Keratinocyte (primary cell): Measurements from ENCODE around the gene DNAJC17. TPM values are rescaled to one million over a fixed set of nuclear protein-coding genes. Genes with fewer than 3 reads are reported as not detected.

Experiments used
- DNase-seq: peaks from one replicate; pipeline ENCODE4 v3.0.0-alpha.2; 2011; ENCODE audit warnings: low read depth, missing footprints, low spot score
- FAIRE-seq: peaks from 2 replicates; lab custom pipeline; 2011; peaks lifted over from hg19 to GRCh38; lab: Jason Lieb, UNC
- H2AFZ ChIP-seq: 2 replicates; pipeline ENCODE4 v1.6.0; 2012; ENCODE audit warnings: low read length, control low read depth, inconsistent platforms; ENCODE audit not compliant: control insufficient read depth
- H3K27ac ChIP-seq: 2 replicates; pipeline ENCODE4 v1.5.1; 2011; ENCODE audit warnings: low read length; ENCODE audit not compliant: control insufficient read depth, insufficient read depth
- H3K27me3 ChIP-seq: 3 replicates; pipeline ENCODE4 v1.6.0; 2011; ENCODE audit warnings: low read length; ENCODE audit not compliant: control insufficient read depth, insufficient read depth; ENCODE audit errors: extremely low read depth
- H3K36me3 ChIP-seq, 2 experiments: 2 replicates in 1 of 2; 3 replicates in 1 of 2; pipeline ENCODE4 v1.5.1; 2011; ENCODE audit warnings: low read length in 2 of 2, mild to moderate bottlenecking in 1 of 2; ENCODE audit not compliant: control insufficient read depth in 2 of 2, insufficient read depth in 2 of 2; ENCODE audit errors: extremely low read depth in 1 of 2
- H3K4me1 ChIP-seq: 3 replicates; pipeline ENCODE4 v1.5.1; 2011; ENCODE audit warnings: low read length; ENCODE audit not compliant: control insufficient read depth, insufficient read depth; ENCODE audit errors: extremely low read depth
- H3K4me2 ChIP-seq: 3 replicates; pipeline ENCODE4 v1.6.0; 2011; ENCODE audit warnings: low read depth, low read length; ENCODE audit not compliant: control insufficient read depth, insufficient read depth; ENCODE audit errors: extremely low read depth
- H3K4me3 ChIP-seq, 3 experiments: fragments of 200-600 bp in 1 of 3; sonication (generic) in 1 of 3; 2 replicates in 2 of 3; 3 replicates in 1 of 3; pipeline ENCODE4 v1.5.1; 2011 to 2016; ENCODE audit warnings: low read length in 3 of 3, mild to moderate bottlenecking in 3 of 3, control low read depth in 2 of 3, inconsistent platforms in 1 of 3, low read depth in 1 of 3, mixed read lengths in 1 of 3, mixed run types in 1 of 3, moderate library complexity in 1 of 3; ENCODE audit not compliant: control insufficient read depth in 2 of 3, insufficient read depth in 2 of 3; ENCODE audit errors: extremely low read depth in 1 of 3
- H3K79me2 ChIP-seq: 2 replicates; pipeline ENCODE4 v1.6.0; 2012; ENCODE audit warnings: low read length; ENCODE audit not compliant: control insufficient read depth, insufficient read depth
- H3K9ac ChIP-seq: 3 replicates; pipeline ENCODE4 v1.6.0; 2011; ENCODE audit warnings: low read length; ENCODE audit not compliant: control insufficient read depth, insufficient read depth; ENCODE audit errors: extremely low read depth
- H3K9me1 ChIP-seq: 3 replicates; pipeline ENCODE4 v1.6.0; 2011; ENCODE audit warnings: low read length; ENCODE audit not compliant: control insufficient read depth, insufficient read depth; ENCODE audit errors: extremely low read depth
- H3K9me3 ChIP-seq: 2 replicates; pipeline ENCODE4 v1.5.1; 2012; ENCODE audit warnings: low read depth, low read length; ENCODE audit not compliant: control insufficient read depth
- H4K20me1 ChIP-seq: 3 replicates; pipeline ENCODE4 v1.6.0; 2011; ENCODE audit warnings: low read length; ENCODE audit not compliant: control insufficient read depth, insufficient read depth; ENCODE audit errors: extremely low read depth
- CTCF ChIP-seq, 3 experiments: IDR thresholded peaks in 1 of 3; conservative IDR thresholded peaks in 1 of 3; optimal IDR thresholded peaks in 1 of 3; 2 replicates in 2 of 3; 3 replicates in 1 of 3; pipeline versions ENCODE3 to v1.5.1; 2011; ENCODE audit warnings: low read length in 3 of 3, mild to moderate bottlenecking in 3 of 3, moderate library complexity in 2 of 3, control low read depth in 1 of 3, inconsistent platforms in 1 of 3; ENCODE audit not compliant: insufficient read depth in 2 of 3; ENCODE audit errors: extremely low read depth in 1 of 3
- EZH2 ChIP-seq: IDR thresholded peaks from one replicate; pipeline ENCODE4 v1.6.1; 2012; ENCODE audit warnings: inconsistent platforms, mild to moderate bottlenecking, low read length, moderate library complexity
- dilution Hi-C: fragments of 300-500 bp; cut with MboI; formaldehyde crosslinking; loops from one replicate; pipeline ENCODE4 v1.7.0; 2020; ENCODE audit warnings: low sequenced_read_pairs; ENCODE audit not compliant: extremely low pct_ligation_motif_present
- polyA plus RNA-seq, 5 experiments: library from polyadenylated mRNA; depleted of rRNA in 3 of 5; stranded (reverse) in 3 of 5; stranded (forward) in 1 of 5; unstranded in 1 of 5; fragments of >200 nt; gene quantifications; 1 replicate in 1 of 5; 2 replicates in 3 of 5; 3 replicates in 1 of 5; pipeline versions ENCODE4 v1.2.1 to v1.2.3, GENCODE V29; 2011 to 2012; ENCODE audit warnings: missing spikeins in 2 of 5, low read depth in 1 of 5, low replicate concordance in 1 of 5

The DNAJC17 gene
- polyA plus RNA-seq, 1 donor (not counting 4 experiments of a cell fraction or from before 2014, with no cell fraction given) = 35.3 TPM

GRCh38 chr15:40815042-40815698, 7.9 kb upstream of the DNAJC17 start:
- dilution Hi-C loops = no loop called here
- H3K4me1 ChIP-seq = peaks cover 5% of the 10 kb centered on the region
- H3K9ac ChIP-seq = no peak overlapping the region
- peaks cover 12 to 20% of the 10 kb centered on the region in 2 experiments for H3K36me3 ChIP-seq
- H3K4me2 ChIP-seq = no peak overlapping the region
- no peaks in the 10 kb centered on the region for H3K9me1 ChIP-seq
- H3K79me2 ChIP-seq = no peaks in the 10 kb centered on the region
- H4K20me1 ChIP-seq = no peaks in the 10 kb centered on the region
- no peak for DNase-seq
- no peaks in the 10 kb centered on the region for H3K9me3 ChIP-seq
- no peaks in the 10 kb centered on the region for H3K27me3 ChIP-seq
- no peak for FAIRE-seq
- H2AFZ ChIP-seq = no peak overlapping the region
- no peak overlapping the region for H3K27ac ChIP-seq
- H3K4me3 ChIP-seq = no peak overlapping the region
- TF ChIP-seq EZH2 = no peak
- TF ChIP-seq CTCF (optimal IDR thresholded peaks at IDR 0.05 in 1 of 3, IDR thresholded peaks at IDR 0.05 in 1 of 3, conservative IDR thresholded peaks at IDR 0.05 in 1 of 3; ENCODE audit: extremely low read depth in 1 of 3, insufficient read depth in 2 of 3, low read length in 3 of 3) = no peak

GRCh38 chr15:40812721-40813425, 5.6 kb upstream of the DNAJC17 start:
- Histone ChIP-seq H4K20me1 (no peaks in the 10 kb centered on the region), H3K27me3 (no peaks in the 10 kb centered on the region), H3K27ac (no peak overlapping the region), H3K4me3 (no peak overlapping the region), H3K36me3 (peaks cover 12 to 30% of the 10 kb centered on the region in 2 experiments), H3K9me1 (peaks cover 3% of the 10 kb centered on the region), H3K4me1 (peaks cover 16% of the 10 kb centered on the region), H2AFZ (no peak overlapping the region), H3K79me2 (peaks cover 12% of the 10 kb centered on the region), H3K9me3 (no peaks in the 10 kb centered on the region), H3K9ac (no peak overlapping the region), H3K4me2 (no peak overlapping the region)
- dilution Hi-C loops = no loop called here
- no peak for DNase-seq
- FAIRE-seq = no peak
- TF ChIP-seq CTCF (optimal IDR thresholded peaks at IDR 0.05 in 1 of 3, IDR thresholded peaks at IDR 0.05 in 1 of 3, conservative IDR thresholded peaks at IDR 0.05 in 1 of 3; ENCODE audit: extremely low read depth in 1 of 3, insufficient read depth in 2 of 3, low read length in 3 of 3) = no peak
- TF ChIP-seq EZH2 = no peak
